Prostate gland (tissue), 2 donors: ENCODE data around the gene MTOR. TPM values are rescaled to one million over a fixed set of nuclear protein-coding genes. Genes with fewer than 3 reads are reported as not detected.

Experiments used
- DNase-seq: peaks from one replicate; pipeline ENCODE4 v3.0.0-alpha.2; 2019; ENCODE audit warnings: low spot score
- H3K27ac ChIP-seq, 2 donors: fragments of 200-600 bp; sonication (generic); 2 replicates each; pipeline ENCODE4 v1.5.1; 2017 to 2019
- H3K27me3 ChIP-seq: fragments of 200-600 bp; sonication (generic); replicated peaks from 2 replicates; pipeline ENCODE4 v1.5.1; 2019; ENCODE audit not compliant: insufficient read depth
- H3K36me3 ChIP-seq, 2 donors: fragments of 200-600 bp; sonication (generic); 1 replicate in 1 of 2; 2 replicates in 1 of 2; pipeline versions ENCODE4 v1.5.1 to v1.8.1; 2017 to 2019
- H3K4me1 ChIP-seq: fragments of 200-600 bp; sonication (generic); replicated peaks from 2 replicates; pipeline ENCODE4 v1.5.1; 2019
- H3K4me3 ChIP-seq, 2 donors: fragments of 200-600 bp; sonication (generic); 2 replicates each; pipeline ENCODE4 v1.5.1; 2017 to 2019
- H3K9me3 ChIP-seq: fragments of 200-600 bp; sonication (generic); 2 replicates; pipeline ENCODE4 v1.5.1; 2017
- POLR2A ChIP-seq: fragments of 450-650 bp; IDR thresholded peaks from one replicate; pipeline ENCODE4 v1.6.1; 2016; ENCODE audit warnings: antibody characterized with exemption, mild to moderate bottlenecking
- POLR2AphosphoS5 ChIP-seq: sonication (generic); formaldehyde crosslinking; IDR thresholded peaks from one replicate; pipeline ENCODE4 v1.6.1; 2017; ENCODE audit warnings: antibody characterized with exemption
- WGBS: methylation state at CpG from one replicate; pipeline ENCODE4 v1.1.5; 2018; 5-methylcytosine and 5-hydroxymethylcytosine counted together
- intact Hi-C: fragments of 100-400 bp; cut with DNase I; formaldehyde crosslinking; loops from one replicate; pipeline ENCODE4 v1.14.2; 2022
- total RNA-seq, 2 donors: library from RNA; depleted of rRNA; stranded (reverse); fragments of >200 nt; gene quantifications; one replicate each; pipeline ENCODE4 v1.1.0, GENCODE V29; 2016
- TF ChIP-seq, protein P1 (sequence below), 4 experiments: fragments of 200-600 bp in 2 of 4; fragments of 450-650 bp in 2 of 4; sonication (generic) in 2 of 4; IDR thresholded peaks; 1 replicate in 3 of 4; 2 replicates in 1 of 4; pipeline ENCODE4 v1.5.1; 2016 to 2019; ENCODE audit warnings: antibody characterized with exemption in 4 of 4, mild to moderate bottlenecking in 2 of 4, moderate library complexity in 2 of 4

MTOR gene
- total RNA-seq, 2 donors from 2014 or later, result 34.7 to 56.1 TPM

DNA sequence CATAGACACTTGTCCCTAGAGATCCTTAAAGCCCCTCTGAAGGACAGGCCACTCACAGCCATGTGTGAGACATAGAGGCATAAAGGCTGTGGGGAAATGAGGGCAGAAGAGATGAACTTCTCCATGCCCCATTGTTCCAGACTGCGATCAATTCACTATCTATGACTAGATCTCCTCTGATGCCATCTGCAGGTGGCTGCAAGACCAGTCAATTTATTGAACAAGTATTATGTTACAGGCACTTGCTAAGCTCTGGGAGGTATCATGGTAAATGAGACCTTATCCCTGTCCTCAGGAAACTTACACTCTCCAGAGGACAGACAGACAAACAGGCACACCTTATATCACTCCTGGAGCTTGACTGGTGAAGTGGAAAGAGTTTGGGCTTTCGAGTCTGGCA is 33.6 kb upstream of the MTOR start:
- WGBS, result 97% methylated on average over 2 of the region's 2 CpGs
- no peak overlapping the region for H3K27ac ChIP-seq
- no peak for TF ChIP-seq POLR2AphosphoS5
- TF ChIP-seq, protein P1, sequence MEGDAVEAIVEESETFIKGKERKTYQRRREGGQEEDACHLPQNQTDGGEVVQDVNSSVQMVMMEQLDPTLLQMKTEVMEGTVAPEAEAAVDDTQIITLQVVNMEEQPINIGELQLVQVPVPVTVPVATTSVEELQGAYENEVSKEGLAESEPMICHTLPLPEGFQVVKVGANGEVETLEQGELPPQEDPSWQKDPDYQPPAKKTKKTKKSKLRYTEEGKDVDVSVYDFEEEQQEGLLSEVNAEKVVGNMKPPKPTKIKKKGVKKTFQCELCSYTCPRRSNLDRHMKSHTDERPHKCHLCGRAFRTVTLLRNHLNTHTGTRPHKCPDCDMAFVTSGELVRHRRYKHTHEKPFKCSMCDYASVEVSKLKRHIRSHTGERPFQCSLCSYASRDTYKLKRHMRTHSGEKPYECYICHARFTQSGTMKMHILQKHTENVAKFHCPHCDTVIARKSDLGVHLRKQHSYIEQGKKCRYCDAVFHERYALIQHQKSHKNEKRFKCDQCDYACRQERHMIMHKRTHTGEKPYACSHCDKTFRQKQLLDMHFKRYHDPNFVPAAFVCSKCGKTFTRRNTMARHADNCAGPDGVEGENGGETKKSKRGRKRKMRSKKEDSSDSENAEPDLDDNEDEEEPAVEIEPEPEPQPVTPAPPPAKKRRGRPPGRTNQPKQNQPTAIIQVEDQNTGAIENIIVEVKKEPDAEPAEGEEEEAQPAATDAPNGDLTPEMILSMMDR (IDR thresholded peaks at IDR 0.05), result no peak
- TF ChIP-seq POLR2A, result no peak
- H3K27me3 ChIP-seq, result no peaks in the 10 kb centered on the region
- intact Hi-C loops, result no loop called here
- no peak overlapping the region for H3K4me3 ChIP-seq
- no peaks in the 10 kb centered on the region for H3K4me1 ChIP-seq
- no peaks in the 10 kb centered on the region for H3K36me3 ChIP-seq
- H3K9me3 ChIP-seq, result no peaks in the 10 kb centered on the region
- DNase-seq, result no peak

DNA sequence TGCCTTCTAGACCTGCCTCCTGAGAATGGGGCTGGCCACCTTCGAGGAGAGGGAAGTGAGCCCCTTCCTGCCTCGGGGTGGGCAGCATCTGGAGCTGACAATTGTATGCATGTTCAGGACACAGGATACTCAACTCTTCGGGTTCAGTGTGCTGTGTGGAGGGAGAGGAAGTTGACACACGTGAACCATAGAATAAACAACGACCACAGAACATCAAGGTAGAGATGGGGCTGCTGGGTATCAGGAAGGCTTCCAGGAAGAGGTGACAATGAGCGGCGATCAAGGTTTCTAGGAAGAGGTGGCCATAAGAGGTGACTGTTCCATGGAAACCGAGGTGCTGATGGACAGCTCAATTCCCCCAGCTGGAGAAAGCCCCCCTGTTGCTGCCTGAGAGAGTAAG is 32.6 kb upstream of the MTOR start:
- no peaks in the 10 kb centered on the region for H3K4me1 ChIP-seq
- H3K4me3 ChIP-seq, result no peak overlapping the region
- intact Hi-C loops, result no loop called here
- H3K27me3 ChIP-seq, result no peaks in the 10 kb centered on the region
- WGBS, result 86% methylated on average over 8 of the region's 8 CpGs
- TF ChIP-seq POLR2A (no peak), POLR2AphosphoS5 (no peak)
- TF ChIP-seq, protein P1 (IDR thresholded peaks at IDR 0.05), result no peak
- no peaks in the 10 kb centered on the region for H3K36me3 ChIP-seq
- no peak for DNase-seq
- H3K9me3 ChIP-seq, result no peaks in the 10 kb centered on the region
- H3K27ac ChIP-seq, result no peak overlapping the region

DNA sequence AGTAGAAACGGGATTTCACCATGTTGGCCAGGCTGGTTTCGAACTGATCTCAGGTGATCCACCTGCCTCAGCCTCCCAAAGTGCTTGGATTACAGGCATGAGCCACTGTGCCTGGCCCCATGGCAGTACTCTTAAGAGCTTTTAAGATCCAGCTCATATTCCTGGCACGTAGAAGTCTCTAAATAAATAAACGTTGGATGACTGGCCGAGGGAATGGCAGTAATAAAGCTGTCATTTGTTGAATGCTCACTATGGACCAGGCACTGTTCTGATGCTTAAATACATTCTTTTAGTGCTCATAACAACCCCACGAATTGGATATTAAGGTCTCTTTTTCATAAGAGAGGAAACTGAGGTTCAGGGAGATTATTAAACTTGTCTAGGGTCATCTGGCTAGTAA is 31.5 kb upstream of the MTOR start:
- no peak for DNase-seq
- TF ChIP-seq POLR2A (no peak), POLR2AphosphoS5 (peak; percentile 33)
- TF ChIP-seq, protein P1 (IDR thresholded peaks at IDR 0.05), result no peak
- Histone ChIP-seq H3K4me3 (no peak overlapping the region), H3K36me3 (no peaks in the 10 kb centered on the region), H3K9me3 (no peaks in the 10 kb centered on the region), H3K4me1 (no peaks in the 10 kb centered on the region), H3K27ac (no peak overlapping the region), H3K27me3 (no peaks in the 10 kb centered on the region)
- WGBS, result 44% methylated on average over 6 of the region's 6 CpGs
- intact Hi-C loops, result no loop called here

DNA sequence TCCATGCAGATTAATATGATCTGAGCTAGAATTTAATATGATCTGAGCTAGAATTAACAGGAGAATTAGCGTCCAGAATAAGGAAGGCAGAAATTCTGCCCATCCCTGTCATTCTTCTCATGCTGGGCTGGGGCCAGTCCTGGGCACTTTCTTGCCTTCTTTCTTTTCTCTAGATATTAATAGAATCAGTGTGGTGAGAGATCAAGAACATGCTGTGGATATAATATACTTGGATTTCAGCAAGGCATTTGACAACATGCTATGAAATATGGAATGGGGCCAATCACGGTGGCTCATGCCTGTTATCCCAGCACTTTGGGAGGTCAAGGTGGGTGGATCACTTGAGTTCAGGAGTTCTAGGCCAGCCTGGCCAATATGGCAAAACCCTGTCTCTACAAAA is 28.7 kb upstream of the MTOR start:
- no peaks in the 10 kb centered on the region for H3K4me1 ChIP-seq
- WGBS, result 78% methylated on average over 2 of the region's 2 CpGs
- no peaks in the 10 kb centered on the region for H3K36me3 ChIP-seq

DNA sequence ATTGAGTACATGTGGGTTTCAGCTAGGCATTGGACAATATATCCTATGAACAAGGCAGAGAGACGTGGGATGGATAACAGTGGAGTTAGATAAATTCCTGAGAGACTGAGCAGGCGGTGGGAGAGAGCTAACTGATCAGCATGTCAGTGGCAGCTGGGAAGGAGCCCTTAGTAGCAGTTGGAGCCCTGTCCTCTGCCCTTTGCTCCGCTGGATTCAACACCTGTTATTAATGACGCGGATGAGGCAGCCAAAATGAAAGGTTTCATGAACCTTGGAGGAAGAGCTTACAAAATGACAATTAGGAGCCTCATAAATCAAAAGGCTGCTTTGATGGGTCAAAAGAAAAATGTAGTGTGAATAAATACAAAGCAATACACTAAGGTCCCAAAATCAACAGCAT is 26.7 kb upstream of the MTOR start:
- Histone ChIP-seq H3K4me3 (no peak overlapping the region), H3K4me1 (no peaks in the 10 kb centered on the region), H3K9me3 (no peaks in the 10 kb centered on the region), H3K27me3 (no peaks in the 10 kb centered on the region), H3K36me3 (peaks cover 0 to 4% of the 10 kb centered on the region in 2 donors), H3K27ac (no peak overlapping the region)
- intact Hi-C loops, result no loop called here
- 91% methylated on average over 5 of the region's 5 CpGs for WGBS
- TF ChIP-seq POLR2AphosphoS5 (no peak), POLR2A (no peak)
- TF ChIP-seq, protein P1 (IDR thresholded peaks at IDR 0.05), result no peak
- no peak for DNase-seq

More for the DNA sequence above, 28.7 kb upstream of the MTOR start:
- intact Hi-C loops, result no loop called here
- Histone ChIP-seq H3K4me3 (no peak overlapping the region), H3K27ac (no peak overlapping the region), H3K9me3 (no peaks in the 10 kb centered on the region), H3K27me3 (no peaks in the 10 kb centered on the region)
- TF ChIP-seq, protein P1 (IDR thresholded peaks at IDR 0.05), result no peak
- TF ChIP-seq POLR2AphosphoS5 (no peak), POLR2A (no peak)
- no peak for DNase-seq
